Activated CD4-positive, alpha-beta T cell treated with anti-CD3 and anti-CD28 coated beads, Interleukin-2, Interleukin-4, amounts not matched to agents 100 ng/mL and 50 ng/mL, durations not matched to agents 16 hours and 8 hours (primary cell): Measurements from ENCODE around the gene NBL1.
A peak's percentile ranks its signal among the peaks of the same experiment; 100 is the strongest.
"Not testable (repeated sequence)": the region's sequence is repeated elsewhere in the genome, so short reads cannot be mapped to it uniquely, and the experiment has no call there.

ENCODE experiments used
- DNase-seq: peaks from one replicate; pipeline ENCODE4 v3.0.0-alpha.2; 2020; ENCODE audit warnings: low spot score

Gene NBL1

GRCh38 chr1:19622204-19622603 lies 21.9 kb upstream of the NBL1 start:
- DNase-seq = no peak

- no peak for DNase-seq
Observed at GRCh38 chr1:19623523-19623922, 20.6 kb upstream of the NBL1 start.

- DNase-seq = no peak
Observed at GRCh38 chr1:19625291-19625937, 18.7 kb upstream of the NBL1 start.

GRCh38 chr1:19628879-19629278 lies 15.2 kb upstream of the NBL1 start:
- no peak for DNase-seq

- no peak for DNase-seq
Observed at GRCh38 chr1:19629357-19629756, 14.8 kb upstream of the NBL1 start.

- DNase-seq = not testable (repeated sequence)
Observed at GRCh38 chr1:19630192-19630591, 13.9 kb upstream of the NBL1 start.

- DNase-seq = no peak
Observed at GRCh38 chr1:19630720-19631395, 13.3 kb upstream of the NBL1 start.

- no peak for DNase-seq
Observed at GRCh38 chr1:19632211-19632610, 11.9 kb upstream of the NBL1 start.

- no peak for DNase-seq
Observed at GRCh38 chr1:19633106-19633505, 11.0 kb upstream of the NBL1 start.

- DNase-seq = not testable (repeated sequence)
Observed at GRCh38 chr1:19635064-19635463, 9.0 kb upstream of the NBL1 start.

- no peak for DNase-seq
Observed at GRCh38 chr1:19635646-19636045, 8.5 kb upstream of the NBL1 start.

GRCh38 chr1:19636065-19636464 lies 8.0 kb upstream of the NBL1 start:
- no peak for DNase-seq

GRCh38 chr1:19636749-19637148 lies 7.4 kb upstream of the NBL1 start:
- DNase-seq = not testable (repeated sequence)

- no peak for DNase-seq
Observed at GRCh38 chr1:19637606-19638005, 6.5 kb upstream of the NBL1 start.

- not testable (repeated sequence) for DNase-seq
Observed at GRCh38 chr1:19639228-19639627, 4.9 kb upstream of the NBL1 start.

- DNase-seq = no peak
Observed at GRCh38 chr1:19639999-19640362, 4.1 kb upstream of the NBL1 start.

- no peak for DNase-seq
Observed at GRCh38 chr1:19640363-19641316, 3.5 kb upstream of the NBL1 start.

GRCh38 chr1:19643121-19643520 lies 990 bp upstream of the NBL1 start:
- DNase-seq = no peak

GRCh38 chr1:19644395-19644680 lies 227 bp downstream of the NBL1 start:
- no peak for DNase-seq

- DNase-seq = peak; percentile 46
Observed at GRCh38 chr1:19644681-19645410, 735 bp downstream of the NBL1 start.

- no peak for DNase-seq
Observed at GRCh38 chr1:19645411-19646251, 1.5 kb downstream of the NBL1 start.
